HepG2 (cell line): ENCODE data around the gene C6orf132. TPM values are rescaled to one million over a fixed set of nuclear protein-coding genes. Genes with fewer than 3 reads are reported as not detected.

Experiments used
- MIER2 ChIP-seq: IDR thresholded peaks from 2 replicates; pipeline ENCODE4 v1.6.1; 2016; ENCODE audit warnings: missing biosample characterization, missing genetic modification reagents
- NCOR1 ChIP-seq: fragments of 200-600 bp; sonication (generic); IDR thresholded peaks from 2 replicates; pipeline ENCODE4 v1.7.0; 2017; ENCODE audit warnings: antibody characterized with exemption, low read length, borderline replicate concordance
- NFATC3 ChIP-seq: sonication (generic); formaldehyde crosslinking; IDR thresholded peaks from 2 replicates; pipeline ENCODE4 v1.5.1; 2020; ENCODE audit warnings: mild to moderate bottlenecking, missing genetic modification reagents
- NFYC ChIP-seq: IDR thresholded peaks from 2 replicates; pipeline ENCODE4 v1.6.1; 2016; ENCODE audit warnings: missing genetic modification reagents, missing compliant biosample characterization
- SAP130 ChIP-seq: IDR thresholded peaks from 2 replicates; pipeline ENCODE4 v1.6.1; 2016; ENCODE audit warnings: low read depth
- SNAI1 ChIP-seq: sonication (generic); formaldehyde crosslinking; IDR thresholded peaks from 2 replicates; pipeline ENCODE4 v1.5.0; 2020; ENCODE audit warnings: mild to moderate bottlenecking, missing genetic modification reagents, borderline replicate concordance
- ZFP82 ChIP-seq: sonication (generic); formaldehyde crosslinking; IDR thresholded peaks from 2 replicates; pipeline ENCODE4 v1.5.1; 2020; ENCODE audit warnings: mild to moderate bottlenecking, missing genetic modification reagents, borderline replicate concordance
- ZNF121 ChIP-seq: sonication (generic); formaldehyde crosslinking; IDR thresholded peaks from 2 replicates; pipeline ENCODE4 v1.5.0; 2020; ENCODE audit warnings: mild to moderate bottlenecking, missing genetic modification reagents
- ZNF343 ChIP-seq: sonication (generic); formaldehyde crosslinking; IDR thresholded peaks from 2 replicates; pipeline ENCODE4 v1.4.0; 2020; ENCODE audit warnings: mild to moderate bottlenecking, missing genetic modification reagents
- ZNF615 ChIP-seq: sonication (generic); formaldehyde crosslinking; IDR thresholded peaks from 2 replicates; pipeline ENCODE4 v1.5.0; 2020; ENCODE audit warnings: mild to moderate bottlenecking, missing genetic modification reagents, borderline replicate concordance
- ZNF644 ChIP-seq: IDR thresholded peaks from 2 replicates; pipeline ENCODE4 v1.6.1; 2016; ENCODE audit warnings: low read depth
- polyA plus RNA-seq, 8 experiments: library from polyadenylated mRNA; depleted of rRNA in 3 of 8; stranded (reverse) in 7 of 8; unstranded in 1 of 8; fragments of >200 nt; fragmentation: Illumina TruSeq in 4 of 8; extraction: Trizol in 4 of 8; gene quantifications; 2 replicates each; pipeline versions ENCODE4 v1.2.1 to v1.2.3, GENCODE V29; 2011 to 2016; ENCODE audit warnings: low read depth in 4 of 8, missing spikeins in 1 of 8, mixed read lengths in 1 of 8; ENCODE audit not compliant: insufficient read depth in 1 of 8
- total RNA-seq, 5 experiments: library from RNA; depleted of rRNA; stranded (reverse); fragments of >200 nt; fragmentation: Illumina TruSeq; extraction: Trizol; gene quantifications; 2 replicates each; pipeline ENCODE4 v1.2.3, GENCODE V29; 2016; ENCODE audit warnings: low read depth in 1 of 5
- TF ChIP-seq, protein P1 (sequence below): sonication (generic); formaldehyde crosslinking; IDR thresholded peaks from one replicate; pipeline ENCODE4 v1.5.1; 2020; ENCODE audit warnings: mild to moderate bottlenecking, missing genetic modification reagents; ENCODE audit errors: not compliant biosample characterization
- TF ChIP-seq, protein P2 (sequence below): sonication (generic); formaldehyde crosslinking; IDR thresholded peaks from 2 replicates; pipeline ENCODE4 v1.4.0; 2020; ENCODE audit warnings: missing genetic modification reagents
- TF ChIP-seq, protein P3 (sequence below): IDR thresholded peaks from 2 replicates; pipeline ENCODE4 v1.6.1; 2016; ENCODE audit warnings: low read depth, missing genetic modification reagents, missing compliant biosample characterization

Gene C6orf132
- total and polyA plus RNA-seq, 2 of the 13 experiments (the other 11 are each of a cell fraction or from before 2014, with no cell fraction given) = 0.78 to 3.0 TPM

DNA sequence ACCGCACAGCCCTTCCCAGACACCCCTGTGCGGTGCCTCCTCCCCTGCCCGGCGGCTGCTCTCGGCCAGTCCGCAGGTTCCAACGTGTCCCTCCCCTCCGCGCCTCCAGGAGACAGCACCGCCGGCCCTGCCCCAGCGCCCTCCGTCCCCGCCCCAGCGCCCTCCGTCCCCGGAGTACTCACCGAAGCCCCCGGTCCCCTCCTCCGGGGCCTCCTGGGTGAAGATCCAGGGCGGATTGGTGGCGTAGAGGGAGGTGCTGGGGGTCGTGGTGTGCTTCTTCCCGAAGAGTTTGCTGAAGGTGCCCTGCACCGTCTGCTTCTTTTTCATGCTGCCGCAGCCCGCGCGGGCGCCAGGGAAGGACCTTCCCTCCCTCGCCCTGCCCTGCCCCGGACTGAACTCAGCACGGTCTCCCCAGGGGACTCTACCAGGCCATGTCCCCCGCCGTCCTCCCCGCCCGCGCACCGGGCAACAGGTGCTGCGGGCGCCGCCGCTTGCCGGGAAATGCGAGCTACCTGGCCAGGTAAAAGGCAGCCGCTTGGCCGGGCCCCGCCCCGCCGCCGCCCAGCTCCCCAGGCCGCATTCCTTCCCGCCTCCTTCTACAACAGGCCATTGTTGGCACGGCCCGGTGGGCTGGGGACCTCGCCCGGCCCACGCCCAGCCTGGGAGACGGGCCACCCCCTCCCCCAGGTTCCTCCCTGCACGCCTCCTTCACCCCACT lies at the start of gene C6orf132 (continued):
- TF ChIP-seq, protein P1, sequence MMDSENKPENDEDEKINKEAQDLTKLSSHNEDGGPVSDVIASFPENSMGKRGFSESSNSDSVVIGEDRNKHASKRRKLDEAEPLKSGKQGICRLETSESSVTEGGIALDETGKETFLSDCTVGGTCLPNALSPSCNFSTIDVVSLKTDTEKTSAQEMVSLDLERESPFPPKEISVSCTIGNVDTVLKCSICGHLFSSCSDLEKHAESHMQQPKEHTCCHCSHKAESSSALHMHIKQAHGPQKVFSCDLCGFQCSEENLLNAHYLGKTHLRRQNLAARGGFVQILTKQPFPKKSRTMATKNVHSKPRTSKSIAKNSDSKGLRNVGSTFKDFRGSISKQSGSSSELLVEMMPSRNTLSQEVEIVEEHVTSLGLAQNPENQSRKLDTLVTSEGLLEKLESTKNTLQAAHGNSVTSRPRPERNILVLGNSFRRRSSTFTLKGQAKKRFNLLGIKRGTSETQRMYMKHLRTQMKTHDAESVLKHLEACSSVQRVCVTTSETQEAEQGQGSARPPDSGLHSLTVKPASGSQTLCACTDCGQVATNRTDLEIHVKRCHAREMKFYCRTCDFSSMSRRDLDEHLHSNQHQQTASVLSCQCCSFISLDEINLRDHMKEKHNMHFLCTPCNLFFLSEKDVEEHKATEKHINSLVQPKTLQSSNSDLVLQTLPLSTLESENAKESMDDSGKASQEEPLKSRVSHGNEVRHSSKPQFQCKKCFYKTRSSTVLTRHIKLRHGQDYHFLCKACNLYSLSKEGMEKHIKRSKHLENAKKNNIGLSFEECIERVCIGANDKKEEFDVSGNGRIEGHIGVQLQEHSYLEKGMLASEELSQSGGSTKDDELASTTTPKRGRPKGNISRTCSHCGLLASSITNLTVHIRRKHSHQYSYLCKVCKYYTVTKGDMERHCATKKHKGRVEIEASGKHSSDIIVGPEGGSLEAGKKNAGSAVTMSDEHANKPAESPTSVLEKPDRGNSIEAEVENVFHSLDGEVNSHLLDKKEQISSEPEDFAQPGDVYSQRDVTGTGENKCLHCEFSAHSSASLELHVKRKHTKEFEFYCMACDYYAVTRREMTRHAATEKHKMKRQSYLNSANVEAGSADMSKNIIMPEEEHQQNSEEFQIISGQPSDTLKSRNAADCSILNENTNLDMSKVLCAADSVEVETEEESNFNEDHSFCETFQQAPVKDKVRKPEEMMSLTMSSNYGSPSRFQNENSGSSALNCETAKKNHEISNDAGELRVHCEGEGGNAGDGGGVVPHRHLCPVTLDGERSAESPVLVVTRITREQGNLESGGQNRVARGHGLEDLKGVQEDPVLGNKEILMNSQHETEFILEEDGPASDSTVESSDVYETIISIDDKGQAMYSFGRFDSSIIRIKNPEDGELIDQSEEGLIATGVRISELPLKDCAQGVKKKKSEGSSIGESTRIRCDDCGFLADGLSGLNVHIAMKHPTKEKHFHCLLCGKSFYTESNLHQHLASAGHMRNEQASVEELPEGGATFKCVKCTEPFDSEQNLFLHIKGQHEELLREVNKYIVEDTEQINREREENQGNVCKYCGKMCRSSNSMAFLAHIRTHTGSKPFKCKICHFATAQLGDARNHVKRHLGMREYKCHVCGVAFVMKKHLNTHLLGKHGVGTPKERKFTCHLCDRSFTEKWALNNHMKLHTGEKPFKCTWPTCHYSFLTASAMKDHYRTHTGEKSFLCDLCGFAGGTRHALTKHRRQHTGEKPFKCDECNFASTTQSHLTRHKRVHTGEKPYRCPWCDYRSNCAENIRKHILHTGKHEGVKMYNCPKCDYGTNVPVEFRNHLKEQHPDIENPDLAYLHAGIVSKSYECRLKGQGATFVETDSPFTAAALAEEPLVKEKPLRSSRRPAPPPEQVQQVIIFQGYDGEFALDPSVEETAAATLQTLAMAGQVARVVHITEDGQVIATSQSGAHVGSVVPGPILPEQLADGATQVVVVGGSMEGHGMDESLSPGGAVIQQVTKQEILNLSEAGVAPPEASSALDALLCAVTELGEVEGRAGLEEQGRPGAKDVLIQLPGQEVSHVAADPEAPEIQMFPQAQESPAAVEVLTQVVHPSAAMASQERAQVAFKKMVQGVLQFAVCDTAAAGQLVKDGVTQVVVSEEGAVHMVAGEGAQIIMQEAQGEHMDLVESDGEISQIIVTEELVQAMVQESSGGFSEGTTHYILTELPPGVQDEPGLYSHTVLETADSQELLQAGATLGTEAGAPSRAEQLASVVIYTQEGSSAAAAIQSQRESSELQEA (CRISPR knock-in tag) = no peak
- TF ChIP-seq ZNF343 (CRISPR knock-in tag) (0 out of 2 replicates have a peak, but pooled peaks have one; percentile 37), NCOR1 (no peak), ZNF121 (CRISPR knock-in tag) (no peak), ZFP82 (CRISPR knock-in tag) (no peak), NFATC3 (no peak), ZNF615 (CRISPR knock-in tag) (no peak), MIER2 (CRISPR knock-in tag) (no peak), SNAI1 (no peak), NFYC (CRISPR knock-in tag) (no peak), SAP130 (CRISPR knock-in tag) (no peak), ZNF644 (CRISPR knock-in tag) (no peak)
- TF ChIP-seq, protein P2, sequence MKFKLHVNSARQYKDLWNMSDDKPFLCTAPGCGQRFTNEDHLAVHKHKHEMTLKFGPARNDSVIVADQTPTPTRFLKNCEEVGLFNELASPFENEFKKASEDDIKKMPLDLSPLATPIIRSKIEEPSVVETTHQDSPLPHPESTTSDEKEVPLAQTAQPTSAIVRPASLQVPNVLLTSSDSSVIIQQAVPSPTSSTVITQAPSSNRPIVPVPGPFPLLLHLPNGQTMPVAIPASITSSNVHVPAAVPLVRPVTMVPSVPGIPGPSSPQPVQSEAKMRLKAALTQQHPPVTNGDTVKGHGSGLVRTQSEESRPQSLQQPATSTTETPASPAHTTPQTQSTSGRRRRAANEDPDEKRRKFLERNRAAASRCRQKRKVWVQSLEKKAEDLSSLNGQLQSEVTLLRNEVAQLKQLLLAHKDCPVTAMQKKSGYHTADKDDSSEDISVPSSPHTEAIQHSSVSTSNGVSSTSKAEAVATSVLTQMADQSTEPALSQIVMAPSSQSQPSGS (CRISPR knock-in tag) = no peak
- TF ChIP-seq, protein P3, sequence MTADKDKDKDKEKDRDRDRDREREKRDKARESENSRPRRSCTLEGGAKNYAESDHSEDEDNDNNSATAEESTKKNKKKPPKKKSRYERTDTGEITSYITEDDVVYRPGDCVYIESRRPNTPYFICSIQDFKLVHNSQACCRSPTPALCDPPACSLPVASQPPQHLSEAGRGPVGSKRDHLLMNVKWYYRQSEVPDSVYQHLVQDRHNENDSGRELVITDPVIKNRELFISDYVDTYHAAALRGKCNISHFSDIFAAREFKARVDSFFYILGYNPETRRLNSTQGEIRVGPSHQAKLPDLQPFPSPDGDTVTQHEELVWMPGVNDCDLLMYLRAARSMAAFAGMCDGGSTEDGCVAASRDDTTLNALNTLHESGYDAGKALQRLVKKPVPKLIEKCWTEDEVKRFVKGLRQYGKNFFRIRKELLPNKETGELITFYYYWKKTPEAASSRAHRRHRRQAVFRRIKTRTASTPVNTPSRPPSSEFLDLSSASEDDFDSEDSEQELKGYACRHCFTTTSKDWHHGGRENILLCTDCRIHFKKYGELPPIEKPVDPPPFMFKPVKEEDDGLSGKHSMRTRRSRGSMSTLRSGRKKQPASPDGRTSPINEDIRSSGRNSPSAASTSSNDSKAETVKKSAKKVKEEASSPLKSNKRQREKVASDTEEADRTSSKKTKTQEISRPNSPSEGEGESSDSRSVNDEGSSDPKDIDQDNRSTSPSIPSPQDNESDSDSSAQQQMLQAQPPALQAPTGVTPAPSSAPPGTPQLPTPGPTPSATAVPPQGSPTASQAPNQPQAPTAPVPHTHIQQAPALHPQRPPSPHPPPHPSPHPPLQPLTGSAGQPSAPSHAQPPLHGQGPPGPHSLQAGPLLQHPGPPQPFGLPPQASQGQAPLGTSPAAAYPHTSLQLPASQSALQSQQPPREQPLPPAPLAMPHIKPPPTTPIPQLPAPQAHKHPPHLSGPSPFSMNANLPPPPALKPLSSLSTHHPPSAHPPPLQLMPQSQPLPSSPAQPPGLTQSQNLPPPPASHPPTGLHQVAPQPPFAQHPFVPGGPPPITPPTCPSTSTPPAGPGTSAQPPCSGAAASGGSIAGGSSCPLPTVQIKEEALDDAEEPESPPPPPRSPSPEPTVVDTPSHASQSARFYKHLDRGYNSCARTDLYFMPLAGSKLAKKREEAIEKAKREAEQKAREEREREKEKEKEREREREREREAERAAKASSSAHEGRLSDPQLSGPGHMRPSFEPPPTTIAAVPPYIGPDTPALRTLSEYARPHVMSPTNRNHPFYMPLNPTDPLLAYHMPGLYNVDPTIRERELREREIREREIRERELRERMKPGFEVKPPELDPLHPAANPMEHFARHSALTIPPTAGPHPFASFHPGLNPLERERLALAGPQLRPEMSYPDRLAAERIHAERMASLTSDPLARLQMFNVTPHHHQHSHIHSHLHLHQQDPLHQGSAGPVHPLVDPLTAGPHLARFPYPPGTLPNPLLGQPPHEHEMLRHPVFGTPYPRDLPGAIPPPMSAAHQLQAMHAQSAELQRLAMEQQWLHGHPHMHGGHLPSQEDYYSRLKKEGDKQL = no peak
